ENCODE data around the gene ATF4.

The ATF4 gene

GRCh38 chr22:39545386-39546365 lies 25.3 kb downstream of the ATF4 start:
- H3K4me3 ChIP-seq (ENCODE audit: low read depth, low read length): no peak overlapping the region
- no peak for DNase-seq (ENCODE audit: low read depth)
- in situ Hi-C loops (cut with HindIII; ENCODE audit: low sequenced_read_pairs): no loop called here
- no peak for TF ChIP-seq CTCF (IDR thresholded peaks at IDR 0.05; ENCODE audit: low read depth, low read length, missing control alignments)

GRCh38 chr22:39546889-39547586 lies 26.7 kb downstream of the ATF4 start:
- in situ Hi-C loops (cut with HindIII; ENCODE audit: low sequenced_read_pairs): no loop called here
- no peak for TF ChIP-seq CTCF (IDR thresholded peaks at IDR 0.05; ENCODE audit: low read depth, low read length, missing control alignments)
- DNase-seq (ENCODE audit: low read depth): no peak
- no peak overlapping the region for H3K4me3 ChIP-seq (ENCODE audit: low read depth, low read length)

DNA sequence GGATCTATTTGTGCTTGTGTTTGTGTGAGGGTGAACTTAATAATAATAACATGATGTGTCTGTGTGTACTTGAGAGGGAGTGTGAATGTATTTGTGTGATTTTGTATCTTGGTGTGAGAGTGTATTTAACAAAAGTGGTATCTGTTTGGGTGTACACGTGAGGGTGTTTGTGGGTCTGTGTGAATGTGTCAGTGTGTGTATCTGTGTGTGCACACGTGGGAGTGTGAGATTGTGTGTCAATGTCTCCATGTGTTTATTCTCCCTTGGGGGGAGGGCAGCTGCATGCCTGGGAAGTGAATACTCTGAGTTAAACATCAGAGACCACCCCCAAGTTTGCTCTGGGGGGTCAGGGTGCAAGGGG lies 27.2 kb downstream of the ATF4 start:
- DNase-seq (ENCODE audit: low read depth): no peak
- TF ChIP-seq CTCF (IDR thresholded peaks at IDR 0.05; ENCODE audit: low read depth, low read length, missing control alignments): no peak
- no peak overlapping the region for H3K4me3 ChIP-seq (ENCODE audit: low read depth, low read length)
- in situ Hi-C loops (cut with HindIII; ENCODE audit: low sequenced_read_pairs): no loop called here

DNA sequence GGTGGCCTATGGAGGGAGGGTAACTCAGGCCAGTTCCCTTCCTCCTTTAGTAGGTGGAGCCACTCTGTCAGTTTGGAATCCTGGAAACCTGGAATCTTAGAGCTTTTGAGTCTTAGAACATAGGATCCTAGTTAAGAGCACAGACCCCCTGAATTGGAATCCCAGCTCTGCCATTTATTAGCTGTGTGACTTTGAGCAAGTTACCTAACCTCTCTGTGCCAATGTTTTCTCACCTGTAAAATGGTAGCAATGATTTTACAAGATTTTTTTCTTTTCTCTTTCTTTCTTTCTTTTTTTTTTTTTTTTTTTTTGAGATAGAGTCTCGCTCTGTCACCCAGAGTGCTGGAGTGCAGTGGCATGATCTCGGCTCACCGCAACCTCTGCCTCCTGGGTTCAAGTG lies 33.1 kb downstream of the ATF4 start:
- TF ChIP-seq CTCF (IDR thresholded peaks at IDR 0.05; ENCODE audit: low read depth, low read length, missing control alignments): no peak
- H3K4me3 ChIP-seq (ENCODE audit: low read depth, low read length): no peak overlapping the region
- no peak for DNase-seq (ENCODE audit: low read depth)
- in situ Hi-C loops (cut with HindIII; ENCODE audit: low sequenced_read_pairs): loop anchor here (25.0 kb wide), 1 partner anchor 459 kb away; no protein-coding TSS in a partner anchor

DNA sequence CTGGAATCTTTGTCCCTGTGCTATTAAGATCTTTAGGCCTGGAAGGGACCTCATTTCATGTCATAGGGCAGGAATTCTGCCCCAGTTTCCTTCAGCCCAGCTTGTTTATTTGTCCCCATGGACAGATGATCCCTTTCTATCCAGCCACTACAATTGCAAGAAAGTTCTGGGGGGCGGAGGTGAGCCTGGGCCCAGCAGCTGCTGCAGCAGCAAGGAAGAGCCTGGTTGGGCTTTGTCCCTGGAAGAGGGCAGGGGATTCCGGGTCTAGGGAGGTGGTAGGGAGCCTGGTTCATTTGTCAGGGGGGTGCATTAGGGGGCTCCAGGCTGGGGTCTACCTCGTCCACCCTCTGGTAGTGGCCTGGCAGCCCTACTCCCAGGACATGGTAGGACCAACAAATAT lies 33.8 kb downstream of the ATF4 start:
- in situ Hi-C loops (cut with HindIII; ENCODE audit: low sequenced_read_pairs): loop anchor here (25.0 kb wide), 1 partner anchor 458 kb away; no protein-coding TSS in a partner anchor
- no peak overlapping the region for H3K4me3 ChIP-seq (ENCODE audit: low read depth, low read length)
- TF ChIP-seq CTCF (IDR thresholded peaks at IDR 0.05; ENCODE audit: low read depth, low read length, missing control alignments): no peak
- no peak for DNase-seq (ENCODE audit: low read depth)

DNA sequence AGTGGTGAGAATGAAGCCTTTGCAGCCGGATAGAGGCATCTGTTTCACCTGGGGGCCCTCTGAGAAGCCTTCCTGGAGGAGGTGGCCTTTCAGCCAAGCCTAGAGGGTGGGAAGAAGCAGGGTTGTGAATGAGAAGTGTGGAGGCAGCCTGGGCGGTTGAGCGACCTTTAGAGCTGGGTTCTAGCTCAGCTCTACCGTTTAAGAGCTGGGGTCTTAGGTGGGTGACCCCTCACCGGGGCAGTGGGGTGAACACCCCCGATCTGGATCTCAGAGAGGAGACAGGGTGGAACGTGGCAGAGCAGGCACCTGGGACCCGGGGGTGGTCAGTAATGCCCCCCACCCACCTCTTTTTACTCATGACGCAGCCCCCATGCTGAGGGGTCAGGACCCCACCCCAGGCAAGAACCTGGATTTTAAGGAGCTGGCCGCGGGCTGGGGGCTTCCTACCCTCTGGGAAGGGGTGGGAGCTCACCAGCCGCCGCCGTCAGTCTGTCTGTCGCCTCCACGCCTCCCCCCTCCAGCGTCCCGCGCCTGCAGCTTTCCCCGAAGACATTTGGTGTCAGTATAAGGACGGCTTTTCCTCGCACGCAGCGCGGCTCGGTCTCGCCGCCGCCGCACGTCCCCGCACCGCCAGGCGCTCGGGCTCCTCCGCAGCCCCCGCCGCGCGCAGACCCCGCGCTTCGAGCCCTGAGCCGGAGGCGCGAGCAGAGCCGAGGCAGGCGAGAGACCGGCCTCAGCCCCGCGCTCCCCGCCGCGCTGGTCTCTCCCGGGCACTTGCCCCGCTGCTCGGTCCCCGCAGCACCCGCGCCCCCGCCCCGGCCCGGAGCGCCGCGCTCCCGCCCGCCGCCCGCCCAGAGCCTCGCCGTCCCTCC lies 36.8 kb downstream of the ATF4 start:
- H3K4me3 ChIP-seq (ENCODE audit: low read depth, low read length): no peak overlapping the region
- TF ChIP-seq CTCF (IDR thresholded peaks at IDR 0.05; ENCODE audit: low read depth, low read length, missing control alignments): no peak
- no peak for DNase-seq (ENCODE audit: low read depth)
- in situ Hi-C loops (cut with HindIII; ENCODE audit: low sequenced_read_pairs): loop anchor here (25.0 kb wide), 1 partner anchor 455 kb away; no protein-coding TSS in a partner anchor
